MM.1S (cell line): ENCODE data around the gene ETV7.

Experiments
- CTCF ChIP-seq: fragments of 300-600 bp; sonication (generic); IDR thresholded peaks from 2 replicates; pipeline ENCODE4 v1.5.1; 2016; ENCODE audit warnings: antibody characterized with exemption, low read length, mixed read lengths
- EZH2phosphoT487 ChIP-seq: fragments of 300-600 bp; sonication (generic); IDR thresholded peaks from 2 replicates; pipeline ENCODE4 v1.6.1; 2018; ENCODE audit warnings: antibody characterized with exemption, low read length

GRCh38 chr6:36347621-36348020, 39.8 kb downstream of the ETV7 start:
- TF ChIP-seq CTCF (no peak), EZH2phosphoT487 (no peak)
